Heart right ventricle (tissue), 16 donors: ENCODE data around the gene RHOU. TPM values are rescaled to one million over a fixed set of nuclear protein-coding genes. Genes with fewer than 3 reads are reported as not detected.

Source experiments
- ATAC-seq, 8 donors: fragments of 200-7000 bp; cut with Tn5 transposase; one replicate each; pipeline ENCODE4 v1.9.1; 2020; ENCODE audit warnings: mild to moderate bottlenecking in 8 of 8, moderate library complexity in 8 of 8, moderate number of reproducible peaks in 1 of 8
- DNase-seq, 2 donors: peaks; one replicate each; pipeline ENCODE4 v3.0.0-alpha.2; 2020
- H3K27ac ChIP-seq, 10 donors: fragments of 200-600 bp; sonication (generic) in 2 of 10; one replicate each; pipeline versions ENCODE4 v1.5.0 to v1.8.0; 2020 to 2022; ENCODE audit warnings: mild to moderate bottlenecking in 3 of 10
- H3K27me3 ChIP-seq, 7 donors: fragments of 200-600 bp; one replicate each; pipeline ENCODE4 v1.8.0; 2021 to 2022; ENCODE audit warnings: mild to moderate bottlenecking in 2 of 7
- H3K36me3 ChIP-seq, 9 donors: fragments of 200-600 bp; sonication (generic) in 1 of 9; one replicate each; pipeline versions ENCODE4 v1.5.0 to v1.8.0; 2020 to 2022; ENCODE audit warnings: mild to moderate bottlenecking in 2 of 9
- H3K4me1 ChIP-seq, 9 donors: fragments of 200-600 bp; sonication (generic) in 1 of 9; one replicate each; pipeline versions ENCODE4 v1.5.0 to v1.8.0; 2020 to 2022; ENCODE audit warnings: mild to moderate bottlenecking in 4 of 9
- H3K4me3 ChIP-seq, 10 donors: fragments of 200-600 bp; sonication (generic) in 2 of 10; one replicate each; pipeline versions ENCODE4 v1.5.0 to v1.8.0; 2020 to 2022; ENCODE audit warnings: mild to moderate bottlenecking in 7 of 10, moderate library complexity in 2 of 10
- H3K9me3 ChIP-seq, 11 donors: fragments of 200-600 bp in 10 of 11; sonication (generic) in 2 of 11; one replicate each; pipeline versions ENCODE4 v1.5.0 to v1.8.0; 2013 to 2022; ENCODE audit warnings: mild to moderate bottlenecking in 2 of 11, control low read depth in 1 of 11, moderate library complexity in 1 of 11
- CTCF ChIP-seq, 9 donors: fragments of 200-600 bp; sonication (generic) in 2 of 9; IDR thresholded peaks; one replicate each; pipeline versions ENCODE4 v1.5.0 to v1.8.0; 2021 to 2022; ENCODE audit warnings: antibody characterized with exemption in 9 of 9, mild to moderate bottlenecking in 5 of 9, moderate library complexity in 1 of 9
- WGBS, 2 donors: extraction: QIAGEN DNeasy Blood & Tissue Kit; methylation state at CpG; one replicate each; pipeline ENCODE4 v1.1.7; 2013; ENCODE audit warnings: inconsistent platforms in 1 of 2; 5-methylcytosine and 5-hydroxymethylcytosine counted together
- intact Hi-C, 10 donors: fragments of 100-400 bp; cut with DNase I; formaldehyde crosslinking; loops; one replicate each; pipeline versions ENCODE4 v1.11.1 to v1.14.2; 2022
- polyA plus RNA-seq, 2 donors: library from polyadenylated mRNA; stranded (reverse); fragments of 200-250 nt; gene quantifications; one replicate each; pipeline ENCODE4 v1.2.3, GENCODE V29; 2013
- total RNA-seq, 10 donors: library from RNA; stranded (reverse); fragmentation: NEBNext Ultra II Directional in 3 of 10; extraction: Animal tissue kit (Norgen Biotek cat#: 25700) in 3 of 10; gene quantifications; one replicate each; pipeline versions ENCODE4 v1.2.1 to v1.2.4, GENCODE V29; 2021 to 2023
- donor health status: Arrhythmogenic right ventricular cardiomyopathy.
- donor health status: ischemic (EF 13 %, LVEDD 7.1; RV severe dilation, severe dysfunction).
- donor health status: healthy with polysubstance abuse.
- donor health status: DM: no; HTN: yes; CAD: no.
- donor health status: DM: no; HTN: no; CAD: no.
- donor health status: ischemic (EF 25% LVEDD 6.9; RV normal size, moderate dysfunction).
- donor health status: ischemic (EF 25% LVEDD 5.7; RV mildly dilated, moderate dysfunction).
- donor health status: healthy.
- donor health status: DM: yes; HTN: yes; CAD: no.
- donor health status: Ischemic cardiomyopathy.
- donor health status: ischemic (EF 35%, LVEDD 5.7; RV mildly dilated, moderate dysfunction).
- donor health status: nonischemic (EF 11% LVEDD 7.7; RV severe dilation, severe dysfunction).
- donor health status: DM: yes; HTN: yes; CAD: no.
- donor health status: PGD.
- donor health status: ischemic (EF 29% LVEDD 5.4; RV normal size, mild dysfunction).
- donor health status: nonischemic (EF 23%, LVEDD 6.1; RV moderate dilation, normal function).

The RHOU gene
- total and polyA plus RNA-seq, 12 donors = 1.00 to 10.8 (median 3.3) TPM

DNA sequence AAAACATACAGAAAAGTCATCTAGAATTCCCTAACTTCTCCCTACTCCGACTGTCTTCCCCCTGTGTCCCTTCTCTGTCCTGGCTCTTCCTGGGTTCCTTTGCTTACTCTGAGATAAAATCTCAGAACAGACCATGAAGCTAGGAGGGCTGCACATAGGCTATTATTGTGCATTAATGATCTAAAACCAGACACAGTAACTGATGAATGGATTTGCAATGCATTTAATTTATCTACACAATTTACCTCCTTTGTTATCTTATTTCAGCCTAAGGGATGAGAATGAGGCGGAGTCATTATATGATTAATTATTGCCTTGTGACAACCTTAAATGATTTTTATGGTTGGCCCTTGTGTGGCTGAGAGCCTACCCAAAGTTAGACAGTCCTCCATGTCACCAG lies 14.5 kb downstream of the RHOU start:
- ATAC-seq (no peak), DNase-seq (no peak)
- no peak for TF ChIP-seq CTCF (IDR thresholded peaks at IDR 0.05)
- intact Hi-C loops = no loop called here
- 87 to 94% methylated on average over 2 of the region's 2 CpGs for WGBS, 2 donors
- no peak overlapping the region for H3K4me3 ChIP-seq
- H3K4me1 ChIP-seq = peaks cover 0 to 17% (median 0%) of the 10 kb centered on the region in 9 donors
- peaks cover 0 to 24% (median 0%) of the 10 kb centered on the region in 9 donors for H3K36me3 ChIP-seq
- no peak overlapping the region for H3K27ac ChIP-seq
- peaks cover 0 to 57% (median 29%) of the 10 kb centered on the region in 7 donors for H3K27me3 ChIP-seq
- no peaks in the 10 kb centered on the region for H3K9me3 ChIP-seq

DNA sequence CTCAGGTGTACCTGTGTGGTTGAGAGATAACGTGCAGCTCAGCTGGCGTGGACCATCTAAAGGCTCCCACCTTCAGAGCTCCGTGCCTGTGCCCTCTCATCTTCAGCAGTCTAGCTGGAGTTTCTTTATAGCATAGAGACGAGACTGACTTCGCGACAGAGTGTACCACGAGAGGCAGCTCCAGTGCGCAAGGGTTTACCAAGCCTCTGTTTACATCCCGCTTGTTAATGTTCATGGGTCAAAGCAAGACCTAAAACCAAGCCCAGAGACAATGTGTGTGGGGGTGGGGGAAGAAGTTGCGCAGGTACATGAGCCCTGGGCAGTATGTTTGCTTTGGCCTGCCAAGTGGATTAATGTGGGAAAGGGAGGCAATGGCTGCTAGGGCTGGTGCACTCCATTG lies 15.6 kb downstream of the RHOU start:
- Histone ChIP-seq H3K4me1 (peaks cover 0 to 18% (median 0%) of the 10 kb centered on the region in 9 donors), H3K4me3 (no peak overlapping the region), H3K9me3 (no peaks in the 10 kb centered on the region), H3K27ac (no peak overlapping the region), H3K36me3 (peaks cover 0 to 12% (median 0%) of the 10 kb centered on the region in 9 donors), H3K27me3 (peaks cover 0 to 66% (median 40%) of the 10 kb centered on the region in 7 donors)
- ATAC-seq = no peak
- DNase-seq = no peak
- TF ChIP-seq CTCF (IDR thresholded peaks at IDR 0.05) = no peak
- intact Hi-C loops = no loop called here
- 87 to 91% methylated on average over 10 of the region's 10 CpGs for WGBS, 2 donors

DNA sequence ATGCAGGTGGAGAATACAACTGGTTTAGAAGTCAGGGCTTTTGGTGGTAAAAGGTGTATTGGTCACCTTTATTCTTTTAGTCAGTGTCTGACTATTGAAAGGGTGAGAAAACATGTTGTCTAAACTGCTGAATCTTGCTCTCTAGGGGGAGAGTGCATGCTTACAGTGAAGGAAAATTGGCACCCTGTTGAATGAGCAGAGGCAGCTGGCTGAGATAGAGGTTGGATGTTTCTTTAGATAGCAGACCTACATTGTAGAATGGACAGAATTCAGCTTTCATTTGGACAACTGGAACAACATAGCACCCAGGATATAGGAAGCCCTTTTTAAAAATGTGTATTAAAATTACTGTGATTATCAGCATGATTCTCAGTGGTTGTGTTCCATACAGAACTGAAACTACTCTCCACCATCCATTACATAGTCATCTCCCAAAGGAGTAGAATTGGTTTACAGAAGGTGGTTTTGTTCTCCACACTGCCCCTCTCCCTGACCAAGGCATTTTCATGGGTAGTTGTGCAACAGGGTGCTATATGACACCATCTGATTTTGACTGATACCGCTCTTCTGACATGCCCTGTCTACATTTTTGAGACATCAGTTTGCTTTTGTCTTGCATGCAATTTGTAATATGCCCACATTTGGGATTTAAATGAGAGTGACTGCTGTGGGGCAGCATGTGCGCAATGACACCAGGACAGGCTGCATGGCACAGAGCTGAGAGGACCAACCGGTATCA lies 16.2 kb downstream of the RHOU start:
- DNase-seq (no peak), ATAC-seq (no peak)
- Histone ChIP-seq H3K36me3 (peaks cover 0 to 6% (median 0%) of the 10 kb centered on the region in 9 donors), H3K27me3 (peaks cover 0 to 73% (median 43%) of the 10 kb centered on the region in 7 donors), H3K9me3 (no peaks in the 10 kb centered on the region), H3K27ac (no peak overlapping the region), H3K4me3 (no peak overlapping the region), H3K4me1 (peaks cover 0 to 18% (median 0%) of the 10 kb centered on the region in 9 donors)
- 75 to 79% methylated on average over 3 of the region's 3 CpGs for WGBS, 2 donors
- intact Hi-C loops = no loop called here
- TF ChIP-seq CTCF (IDR thresholded peaks at IDR 0.05) = no peak

DNA sequence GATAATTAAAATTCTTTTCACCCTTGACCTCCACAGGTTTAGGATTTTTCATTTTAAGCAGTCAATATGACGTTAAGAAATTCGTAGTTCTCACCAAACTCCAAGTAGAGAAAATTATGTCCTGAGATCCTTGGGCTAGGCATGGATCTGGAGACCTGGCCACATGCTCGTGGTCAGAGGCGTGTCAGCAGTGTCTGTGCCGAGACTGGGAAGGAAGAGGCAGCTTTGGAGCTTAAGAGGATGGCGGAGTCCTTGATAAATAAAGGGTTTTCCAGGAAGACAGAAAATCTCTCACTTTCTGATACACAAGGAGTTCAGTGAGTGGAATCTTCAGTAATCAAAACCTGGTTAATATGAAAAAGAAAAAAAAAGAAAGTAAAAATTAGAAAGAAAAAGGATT lies 17.0 kb downstream of the RHOU start:
- intact Hi-C loops = no loop called here
- Histone ChIP-seq H3K36me3 (no peaks in the 10 kb centered on the region), H3K27me3 (peaks cover 0 to 77% (median 50%) of the 10 kb centered on the region in 7 donors), H3K4me3 (no peak overlapping the region), H3K9me3 (no peaks in the 10 kb centered on the region), H3K4me1 (peaks cover 0 to 18% (median 0%) of the 10 kb centered on the region in 9 donors), H3K27ac (no peak overlapping the region)
- no peak for TF ChIP-seq CTCF (IDR thresholded peaks at IDR 0.05)
- ATAC-seq (no peak), DNase-seq (no peak)
- WGBS, 2 donors = 75 to 80% methylated on average over 6 of the region's 6 CpGs
